Heart left ventricle (tissue), 16 donors: Measurements from ENCODE around the gene VSX2. TPM values are rescaled to one million over a fixed set of nuclear protein-coding genes. Genes with fewer than 3 reads are reported as not detected.

Source experiments
- ATAC-seq, 4 donors: fragments of 200-7000 bp; cut with Tn5 transposase; one replicate each; pipeline ENCODE4 v1.9.1; 2020 to 2022; ENCODE audit warnings: moderate library complexity in 4 of 4, mild to moderate bottlenecking in 3 of 4, moderate number of reproducible peaks in 1 of 4
- DNase-seq, 5 donors: peaks; one replicate each; pipeline ENCODE4 v3.0.0-alpha.2; 2020
- H3K27ac ChIP-seq, 12 donors: fragments of 200-600 bp; sonication (generic) in 4 of 12; one replicate each; pipeline versions ENCODE4 v1.5.0 to v1.8.0; 2016 to 2022; ENCODE audit warnings: mild to moderate bottlenecking in 2 of 12
- H3K27me3 ChIP-seq, 9 donors: fragments of 200-600 bp; sonication (generic) in 2 of 9; one replicate each; pipeline versions ENCODE4 v1.5.1 to v1.8.0; 2016 to 2022; ENCODE audit warnings: mild to moderate bottlenecking in 3 of 9
- H3K36me3 ChIP-seq, 9 donors: fragments of 200-600 bp; sonication (generic) in 2 of 9; one replicate each; pipeline versions ENCODE4 v1.5.0 to v1.8.0; 2018 to 2022; ENCODE audit warnings: mild to moderate bottlenecking in 2 of 9
- H3K4me1 ChIP-seq, 12 donors: fragments of 200-600 bp; sonication (generic) in 4 of 12; one replicate each; pipeline versions ENCODE4 v1.5.0 to v1.8.0; 2016 to 2022; ENCODE audit warnings: mild to moderate bottlenecking in 3 of 12
- H3K4me3 ChIP-seq, 12 donors: fragments of 200-600 bp; sonication (generic) in 4 of 12; one replicate each; pipeline versions ENCODE4 v1.5.0 to v1.8.0; 2017 to 2022; ENCODE audit warnings: mild to moderate bottlenecking in 9 of 12, moderate library complexity in 4 of 12
- H3K9me3 ChIP-seq, 12 donors: fragments of 200-600 bp; sonication (generic) in 4 of 12; one replicate each; pipeline versions ENCODE4 v1.5.0 to v1.8.0; 2016 to 2022; ENCODE audit warnings: mild to moderate bottlenecking in 1 of 12
- POLR2A ChIP-seq, 2 donors: fragments of 450-650 bp; IDR thresholded peaks; one replicate each; pipeline ENCODE4 v1.6.1; 2017; ENCODE audit warnings: antibody characterized with exemption in 2 of 2, mild to moderate bottlenecking in 2 of 2, moderate library complexity in 2 of 2
- WGBS, 4 donors: extraction: QIAGEN DNeasy Blood & Tissue Kit in 2 of 4; methylation state at CpG; one replicate each; pipeline versions ENCODE4 v1.1.5 to v1.1.7; 2013 to 2018; 5-methylcytosine and 5-hydroxymethylcytosine counted together
- intact Hi-C, 10 donors: fragments of 100-400 bp; cut with DNase I; formaldehyde crosslinking; loops; one replicate each; pipeline versions ENCODE4 v1.11.1 to v1.14.2; 2022
- polyA plus RNA-seq, 2 donors: library from polyadenylated mRNA; stranded (reverse); fragments of 200-250 nt; gene quantifications; one replicate each; pipeline ENCODE4 v1.2.3, GENCODE V29; 2013
- total RNA-seq, 9 donors: library from RNA; depleted of rRNA in 2 of 9; stranded (reverse); fragments of >200 nt in 2 of 9; fragmentation: NEBNext Ultra II Directional in 3 of 9; extraction: Animal tissue kit (Norgen Biotek cat#: 25700) in 3 of 9; gene quantifications; one replicate each; pipeline versions ENCODE4 v1.1.0 to v1.2.4, GENCODE V29; 2016 to 2023
- TF ChIP-seq, protein P1 (sequence below), 12 donors: fragments of 200-600 bp; sonication (generic) in 4 of 12; IDR thresholded peaks; one replicate each; pipeline versions ENCODE4 v1.5.0 to v1.8.0; 2018 to 2022; ENCODE audit warnings: antibody characterized with exemption in 12 of 12, mild to moderate bottlenecking in 5 of 12
- donor health status: ischemic (EF 13 %, LVEDD 7.1; RV severe dilation, severe dysfunction).
- donor health status: healthy with polysubstance abuse.
- donor health status: DM: no; HTN: yes; CAD: no.
- donor health status: DM: no; HTN: no; CAD: no.
- donor health status: ischemic (EF 25% LVEDD 6.9; RV normal size, moderate dysfunction).
- donor health status: ischemic (EF 25% LVEDD 5.7; RV mildly dilated, moderate dysfunction).
- donor health status: healthy.
- donor health status: DM: yes; HTN: yes; CAD: no.
- donor health status: ischemic (EF 35%, LVEDD 5.7; RV mildly dilated, moderate dysfunction).
- donor health status: nonischemic (EF 11% LVEDD 7.7; RV severe dilation, severe dysfunction).
- donor health status: DM: yes; HTN: yes; CAD: no.
- donor health status: PGD.
- donor health status: ischemic (EF 29% LVEDD 5.4; RV normal size, mild dysfunction).
- donor health status: nonischemic (EF 23%, LVEDD 6.1; RV moderate dilation, normal function).

The VSX2 gene
- total and polyA plus RNA-seq, 11 donors = 0.08 TPM; not detected in 10

- peak in 2 of 4 donors; percentile 17 to 29 for ATAC-seq
These were observed 1.8 kb downstream of the VSX2 start for GRCh38 chr14:74240794-74241651.

DNA sequence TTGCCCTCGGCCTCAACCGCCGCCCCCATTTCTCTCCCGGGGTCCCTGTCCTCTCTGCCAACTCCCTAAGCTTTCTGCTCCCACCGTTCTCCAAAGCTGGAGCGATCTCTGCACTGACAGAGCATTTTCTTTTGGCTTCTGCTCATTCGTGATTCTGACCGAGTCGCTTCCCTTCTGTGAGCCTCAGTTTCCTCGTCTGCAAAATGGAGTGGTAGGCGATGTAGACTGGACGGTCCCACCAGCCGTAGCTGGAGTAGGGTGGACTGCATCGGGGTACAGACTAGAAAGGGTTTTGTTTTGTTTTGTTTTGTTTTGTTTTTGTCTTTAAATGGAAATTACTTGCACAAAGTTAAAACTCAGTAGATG lies 2.4 kb downstream of the VSX2 start:
- Histone ChIP-seq H3K4me3 (peak overlapping the region in 2 of 12 donors; percentile 36 to 39), H3K36me3 (no peaks in the 10 kb centered on the region), H3K27ac (no peak overlapping the region), H3K27me3 (peaks cover 56 to 97% (median 76%) of the 10 kb centered on the region in 9 donors), H3K9me3 (no peaks in the 10 kb centered on the region), H3K4me1 (peaks cover 0 to 33% (median 22%) of the 10 kb centered on the region in 12 donors)
- DNase-seq (no peak), ATAC-seq (no peak)
- TF ChIP-seq POLR2A (IDR thresholded peaks at IDR 0.05) = no peak
- TF ChIP-seq, protein P1, sequence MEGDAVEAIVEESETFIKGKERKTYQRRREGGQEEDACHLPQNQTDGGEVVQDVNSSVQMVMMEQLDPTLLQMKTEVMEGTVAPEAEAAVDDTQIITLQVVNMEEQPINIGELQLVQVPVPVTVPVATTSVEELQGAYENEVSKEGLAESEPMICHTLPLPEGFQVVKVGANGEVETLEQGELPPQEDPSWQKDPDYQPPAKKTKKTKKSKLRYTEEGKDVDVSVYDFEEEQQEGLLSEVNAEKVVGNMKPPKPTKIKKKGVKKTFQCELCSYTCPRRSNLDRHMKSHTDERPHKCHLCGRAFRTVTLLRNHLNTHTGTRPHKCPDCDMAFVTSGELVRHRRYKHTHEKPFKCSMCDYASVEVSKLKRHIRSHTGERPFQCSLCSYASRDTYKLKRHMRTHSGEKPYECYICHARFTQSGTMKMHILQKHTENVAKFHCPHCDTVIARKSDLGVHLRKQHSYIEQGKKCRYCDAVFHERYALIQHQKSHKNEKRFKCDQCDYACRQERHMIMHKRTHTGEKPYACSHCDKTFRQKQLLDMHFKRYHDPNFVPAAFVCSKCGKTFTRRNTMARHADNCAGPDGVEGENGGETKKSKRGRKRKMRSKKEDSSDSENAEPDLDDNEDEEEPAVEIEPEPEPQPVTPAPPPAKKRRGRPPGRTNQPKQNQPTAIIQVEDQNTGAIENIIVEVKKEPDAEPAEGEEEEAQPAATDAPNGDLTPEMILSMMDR (IDR thresholded peaks at IDR 0.05) = no peak
- 7 to 11% (median 8%) methylated on average over 14 of the region's 14 CpGs for WGBS, 4 donors
- intact Hi-C loops = no loop called here

More at GRCh38 chr14:74240794-74241651, 1.8 kb downstream of the VSX2 start:
- Histone ChIP-seq H3K4me3 (peak overlapping the region; percentile 11 to 47 (median 36)), H3K9me3 (no peaks in the 10 kb centered on the region), H3K27ac (no peak overlapping the region), H3K36me3 (no peaks in the 10 kb centered on the region), H3K4me1 (peaks cover 0 to 33% (median 22%) of the 10 kb centered on the region in 12 donors), H3K27me3 (peaks cover 56 to 93% (median 76%) of the 10 kb centered on the region in 9 donors)
- TF ChIP-seq, protein P1 (IDR thresholded peaks at IDR 0.05) = no peak
- no peak for TF ChIP-seq POLR2A (IDR thresholded peaks at IDR 0.05)
- DNase-seq = peak in 1 of 5 donors; percentile 58
- WGBS, 4 donors = 2 to 4% (median 3%) methylated on average over 34 to 80 of the region's 80 CpGs
- intact Hi-C loops = no loop called here

GRCh38 chr14:74242021-74242779 lies 3.0 kb downstream of the VSX2 start:
- TF ChIP-seq, protein P1 (IDR thresholded peaks at IDR 0.05) = no peak
- TF ChIP-seq POLR2A (IDR thresholded peaks at IDR 0.05) = no peak
- intact Hi-C loops = no loop called here
- H3K4me3 ChIP-seq = no peak overlapping the region
- H3K27me3 ChIP-seq = peaks cover 56 to 97% (median 76%) of the 10 kb centered on the region in 9 donors
- no peak for ATAC-seq
- no peaks in the 10 kb centered on the region for H3K36me3 ChIP-seq
- DNase-seq = peak in 1 of 5 donors; percentile 21
- WGBS, 4 donors = 9 to 12% (median 10%) methylated on average over 28 of the region's 28 CpGs
- no peak overlapping the region for H3K27ac ChIP-seq
- H3K9me3 ChIP-seq = no peaks in the 10 kb centered on the region
- H3K4me1 ChIP-seq = peaks cover 0 to 33% (median 22%) of the 10 kb centered on the region in 12 donors

DNA sequence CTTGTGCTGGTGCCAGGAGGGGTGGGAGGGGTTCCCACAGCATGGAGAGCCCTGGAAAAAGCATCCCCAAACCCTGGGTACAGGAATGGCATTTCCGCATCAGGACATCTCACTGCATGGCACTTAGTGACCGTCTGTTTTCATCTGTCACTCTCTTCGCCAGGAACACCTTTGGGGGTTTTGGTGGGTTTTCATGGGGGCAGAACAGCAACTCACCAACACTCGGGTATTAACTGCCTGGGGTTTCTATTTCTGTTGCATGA lies 3.5 kb downstream of the VSX2 start:
- intact Hi-C loops = no loop called here
- H3K4me1 ChIP-seq = peaks cover 0 to 33% (median 22%) of the 10 kb centered on the region in 12 donors
- DNase-seq (no peak), ATAC-seq (no peak)
- no peaks in the 10 kb centered on the region for H3K36me3 ChIP-seq
- H3K9me3 ChIP-seq = no peaks in the 10 kb centered on the region
- H3K27ac ChIP-seq = no peak overlapping the region
- peaks cover 56 to 97% (median 75%) of the 10 kb centered on the region in 9 donors for H3K27me3 ChIP-seq
- WGBS, 4 donors = 24 to 29% (median 27%) methylated on average over 4 of the region's 4 CpGs
- TF ChIP-seq, protein P1 (IDR thresholded peaks at IDR 0.05) = no peak
- TF ChIP-seq POLR2A (IDR thresholded peaks at IDR 0.05) = no peak
- H3K4me3 ChIP-seq = no peak overlapping the region
